HG03280 (cell line): Measurements from ENCODE around the gene TSPAN3.

Experiments used
- ATAC-seq: cut with Tn5 transposase; IDR thresholded peaks from one replicate; pipeline ENCODE4 v1.9.1; 2021; ENCODE audit warnings: mild to moderate bottlenecking, moderate library complexity; ENCODE audit not compliant: unreplicated experiment

Gene TSPAN3

GRCh38 chr15:77085297-77085696 is 14.4 kb upstream of the TSPAN3 start:
- ATAC-seq: no peak

GRCh38 chr15:77084436-77084835 is 13.5 kb upstream of the TSPAN3 start:
- no peak for ATAC-seq

- ATAC-seq: no peak
Measured at GRCh38 chr15:77083381-77084160, 12.7 kb upstream of the TSPAN3 start.

- ATAC-seq: no peak
Measured at GRCh38 chr15:77081971-77082370, 11.1 kb upstream of the TSPAN3 start.

- no peak for ATAC-seq
Measured at GRCh38 chr15:77076323-77076915, 5.5 kb upstream of the TSPAN3 start.

- ATAC-seq: no peak
Measured at GRCh38 chr15:77075528-77075927, 4.6 kb upstream of the TSPAN3 start.

GRCh38 chr15:77074350-77074749 is 3.4 kb upstream of the TSPAN3 start:
- no peak for ATAC-seq

GRCh38 chr15:77071305-77072223 is 655 bp upstream of the TSPAN3 start:
- ATAC-seq: no peak

- ATAC-seq: no peak
Measured at GRCh38 chr15:77070180-77070494, 772 bp downstream of the TSPAN3 start.

GRCh38 chr15:77069521-77070121 is 1.3 kb downstream of the TSPAN3 start:
- no peak for ATAC-seq

GRCh38 chr15:77068633-77069032 is 2.3 kb downstream of the TSPAN3 start:
- no peak for ATAC-seq

GRCh38 chr15:77067691-77068367 is 3.1 kb downstream of the TSPAN3 start:
- no peak for ATAC-seq

- no peak for ATAC-seq
Measured at GRCh38 chr15:77066971-77067690, 3.8 kb downstream of the TSPAN3 start.

- ATAC-seq: no peak
Measured at GRCh38 chr15:77064539-77065308, 6.2 kb downstream of the TSPAN3 start.

- ATAC-seq: no peak
Measured at GRCh38 chr15:77064063-77064462, 6.8 kb downstream of the TSPAN3 start.

- ATAC-seq: no peak
Measured at GRCh38 chr15:77063249-77063648, 7.7 kb downstream of the TSPAN3 start.

GRCh38 chr15:77060546-77060945 is 10.4 kb downstream of the TSPAN3 start:
- ATAC-seq: no peak

GRCh38 chr15:77059786-77060361 is 11.0 kb downstream of the TSPAN3 start:
- ATAC-seq: no peak

- no peak for ATAC-seq
Measured at GRCh38 chr15:77058468-77058867, 12.4 kb downstream of the TSPAN3 start.
